OCI-LY1 (cell line): ENCODE results near the gene ACTRT2.

Source experiments
- H2AFZ ChIP-seq: fragments of 200-600 bp; sonication (generic), shearing (Covaris generic); 2 replicates; pipeline ENCODE4 v1.6.0; 2014; ENCODE audit warnings: antibody characterized with exemption, mild to moderate bottlenecking, low read length
- H3F3A ChIP-seq: fragments of 200-600 bp; sonication (generic), shearing (Covaris generic); 2 replicates; pipeline ENCODE4 v1.6.0; 2014; ENCODE audit warnings: mild to moderate bottlenecking, antibody characterized with exemption, low read length, moderate library complexity; ENCODE audit not compliant: insufficient read depth
- H3K27ac ChIP-seq: fragments of 200-600 bp; sonication (generic); 2 replicates; pipeline ENCODE4 v1.5.1; 2014; ENCODE audit warnings: low read length, mixed run types, mild to moderate bottlenecking, low read depth; ENCODE audit not compliant: poor library complexity, severe bottlenecking
- H3K27me3 ChIP-seq: fragments of 200-600 bp; sonication (generic); 2 replicates; pipeline ENCODE4 v1.6.0; 2014; ENCODE audit warnings: antibody characterized with exemption, mild to moderate bottlenecking, low read length, moderate library complexity; ENCODE audit not compliant: insufficient read depth
- H3K36me3 ChIP-seq: fragments of 200-600 bp; sonication (generic); 2 replicates; pipeline ENCODE4 v1.6.1; 2014; ENCODE audit warnings: mild to moderate bottlenecking, antibody characterized with exemption, low read length, moderate library complexity, mixed read lengths; ENCODE audit not compliant: insufficient read depth
- H3K4me1 ChIP-seq: fragments of 200-600 bp; sonication (generic); 2 replicates; pipeline ENCODE4 v1.5.1; 2014; ENCODE audit warnings: mild to moderate bottlenecking, low read length, moderate library complexity; ENCODE audit not compliant: insufficient read depth, severe bottlenecking
- H3K4me2 ChIP-seq: fragments of 200-600 bp; sonication (generic), shearing (Covaris generic); 2 replicates; pipeline ENCODE4 v1.6.1; 2014; ENCODE audit warnings: low read length
- H3K4me3 ChIP-seq: fragments of 200-600 bp; sonication (generic); 2 replicates; pipeline ENCODE4 v1.5.1; 2014; ENCODE audit warnings: low read length, low read depth, mild to moderate bottlenecking, mixed read lengths; ENCODE audit not compliant: poor library complexity, severe bottlenecking
- H3K79me2 ChIP-seq: fragments of 200-600 bp; shearing (Covaris generic); 2 replicates; pipeline ENCODE4 v1.6.1; 2016; ENCODE audit warnings: mixed run types, low read length, mixed read lengths; ENCODE audit not compliant: insufficient read depth
- H3K9ac ChIP-seq: fragments of 200-600 bp; sonication (generic), shearing (Covaris generic); 2 replicates; pipeline ENCODE4 v1.6.1; 2014; ENCODE audit warnings: mild to moderate bottlenecking, low read length, mixed read lengths
- H3K9me2 ChIP-seq: fragments of 200-600 bp; sonication (generic), shearing (Covaris generic); 2 replicates; pipeline ENCODE4 v1.6.1; 2014; ENCODE audit warnings: low read depth, mild to moderate bottlenecking, low read length, mixed read lengths
- H3K9me3 ChIP-seq: fragments of 200-600 bp; shearing (Covaris generic); 2 replicates; pipeline ENCODE4 v1.6.1; 2014; ENCODE audit warnings: low read length, mixed read lengths
- H4K20me1 ChIP-seq: fragments of 200-600 bp; sonication (generic), shearing (Covaris generic); 2 replicates; pipeline ENCODE4 v1.6.0; 2016; ENCODE audit warnings: mild to moderate bottlenecking, low read length; ENCODE audit not compliant: insufficient read depth
- EZH2 ChIP-seq: fragments of 200-600 bp; sonication (generic), shearing (Covaris generic); IDR thresholded peaks from 2 replicates; pipeline ENCODE4 v1.8.0; 2017; ENCODE audit warnings: borderline replicate concordance, mixed run types, mild to moderate bottlenecking, antibody characterized with exemption, low read length, moderate library complexity, mixed read lengths
- TF ChIP-seq, protein P1 (sequence below): fragments of 200-600 bp; sonication (generic), shearing (Covaris generic); IDR thresholded peaks from 2 replicates; pipeline ENCODE4 v1.5.1; 2017; ENCODE audit warnings: mild to moderate bottlenecking, antibody characterized with exemption, low read length, moderate library complexity, mixed read lengths

ACTRT2 gene

DNA sequence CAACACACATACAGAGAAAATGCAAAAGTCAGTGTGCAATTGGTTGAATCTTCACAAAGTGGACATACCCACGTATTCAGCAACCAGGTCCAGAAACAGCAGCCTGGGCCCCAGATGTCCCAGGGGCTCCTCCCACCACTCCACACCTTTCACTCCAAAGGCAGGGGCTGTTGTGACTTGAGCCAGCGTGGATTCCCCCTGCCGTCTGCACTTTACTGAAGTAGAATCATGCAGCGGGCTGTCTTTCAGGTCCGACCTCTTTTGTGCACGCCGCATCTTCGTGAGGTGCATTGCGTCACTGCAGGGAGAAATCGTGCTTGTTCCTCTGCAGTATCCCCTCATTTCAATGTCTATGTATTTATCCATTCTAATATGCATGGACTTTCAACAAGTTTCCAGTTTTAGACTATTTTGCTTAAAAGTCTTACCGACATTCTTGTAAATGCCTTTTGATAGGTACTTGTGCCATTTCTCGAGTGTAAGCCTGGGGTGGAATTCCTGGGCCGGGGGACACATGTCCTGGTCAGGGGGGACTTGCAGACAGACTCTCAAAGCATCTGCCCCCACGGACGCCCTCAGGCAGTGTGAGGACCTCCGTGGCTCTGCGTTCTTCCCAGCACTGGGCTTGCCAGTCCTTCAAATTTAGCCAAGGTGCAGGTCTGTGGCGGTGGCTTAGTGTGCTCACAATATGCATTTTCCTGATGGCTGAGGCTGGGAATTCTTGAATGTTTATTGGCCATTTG lies 29.3 kb upstream of the ACTRT2 start:
- Histone ChIP-seq H3K4me3 (no peak overlapping the region), H3K36me3 (no peaks in the 10 kb centered on the region), H3K4me1 (no peaks in the 10 kb centered on the region), H3K79me2 (no peaks in the 10 kb centered on the region), H2AFZ (no peak overlapping the region), H3K9me2 (no peaks in the 10 kb centered on the region), H3K4me2 (no peak overlapping the region), H3K27me3 (no peaks in the 10 kb centered on the region), H3K27ac (no peak overlapping the region), H3K9ac (no peak overlapping the region), H3K9me3 (peaks cover 6% of the 10 kb centered on the region), H3F3A (no peaks in the 10 kb centered on the region), H4K20me1 (no peaks in the 10 kb centered on the region)
- TF ChIP-seq, protein P1, sequence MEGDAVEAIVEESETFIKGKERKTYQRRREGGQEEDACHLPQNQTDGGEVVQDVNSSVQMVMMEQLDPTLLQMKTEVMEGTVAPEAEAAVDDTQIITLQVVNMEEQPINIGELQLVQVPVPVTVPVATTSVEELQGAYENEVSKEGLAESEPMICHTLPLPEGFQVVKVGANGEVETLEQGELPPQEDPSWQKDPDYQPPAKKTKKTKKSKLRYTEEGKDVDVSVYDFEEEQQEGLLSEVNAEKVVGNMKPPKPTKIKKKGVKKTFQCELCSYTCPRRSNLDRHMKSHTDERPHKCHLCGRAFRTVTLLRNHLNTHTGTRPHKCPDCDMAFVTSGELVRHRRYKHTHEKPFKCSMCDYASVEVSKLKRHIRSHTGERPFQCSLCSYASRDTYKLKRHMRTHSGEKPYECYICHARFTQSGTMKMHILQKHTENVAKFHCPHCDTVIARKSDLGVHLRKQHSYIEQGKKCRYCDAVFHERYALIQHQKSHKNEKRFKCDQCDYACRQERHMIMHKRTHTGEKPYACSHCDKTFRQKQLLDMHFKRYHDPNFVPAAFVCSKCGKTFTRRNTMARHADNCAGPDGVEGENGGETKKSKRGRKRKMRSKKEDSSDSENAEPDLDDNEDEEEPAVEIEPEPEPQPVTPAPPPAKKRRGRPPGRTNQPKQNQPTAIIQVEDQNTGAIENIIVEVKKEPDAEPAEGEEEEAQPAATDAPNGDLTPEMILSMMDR = no peak
- TF ChIP-seq EZH2 = no peak

DNA sequence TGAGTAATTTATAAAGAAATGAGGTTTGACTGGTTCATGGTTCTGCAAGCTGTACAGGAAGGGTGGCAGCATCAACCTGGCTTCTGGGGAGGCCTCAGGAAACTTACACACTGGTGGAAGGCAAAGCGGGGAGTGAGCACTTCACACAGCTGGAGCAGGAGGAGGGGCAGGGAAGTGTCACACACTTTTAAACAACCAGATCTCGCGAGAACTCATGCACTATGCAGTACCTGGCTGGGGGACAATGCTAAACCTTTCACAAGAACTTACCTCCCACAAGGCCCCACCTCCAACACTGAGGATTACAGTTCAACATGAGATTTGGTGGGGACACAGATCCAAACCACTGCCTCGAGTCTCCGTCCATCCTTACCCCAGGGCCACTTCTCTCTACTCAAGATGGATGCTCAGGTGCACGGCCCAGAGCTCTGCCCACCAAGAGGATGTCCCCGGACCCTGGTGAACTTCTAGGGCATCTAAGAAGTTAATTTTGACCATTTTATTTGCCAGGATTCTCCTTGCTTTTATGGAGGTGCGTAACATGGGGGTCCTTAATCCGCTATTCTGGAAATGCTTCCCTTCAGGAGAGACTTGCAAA lies 22.7 kb upstream of the ACTRT2 start:
- Histone ChIP-seq H3K4me3 (no peak overlapping the region), H3K9me2 (no peaks in the 10 kb centered on the region), H3K27me3 (no peaks in the 10 kb centered on the region; the same call in 1 of the 2 replicates), H3K4me1 (no peaks in the 10 kb centered on the region), H3K79me2 (no peaks in the 10 kb centered on the region), H2AFZ (no peak overlapping the region), H3K9me3 (peaks cover 6% of the 10 kb centered on the region), H4K20me1 (no peaks in the 10 kb centered on the region), H3K36me3 (no peaks in the 10 kb centered on the region), H3K9ac (no peak overlapping the region), H3K4me2 (no peak overlapping the region), H3K27ac (no peak overlapping the region), H3F3A (no peaks in the 10 kb centered on the region)
- TF ChIP-seq, protein P1 = no peak
- no peak for TF ChIP-seq EZH2

DNA sequence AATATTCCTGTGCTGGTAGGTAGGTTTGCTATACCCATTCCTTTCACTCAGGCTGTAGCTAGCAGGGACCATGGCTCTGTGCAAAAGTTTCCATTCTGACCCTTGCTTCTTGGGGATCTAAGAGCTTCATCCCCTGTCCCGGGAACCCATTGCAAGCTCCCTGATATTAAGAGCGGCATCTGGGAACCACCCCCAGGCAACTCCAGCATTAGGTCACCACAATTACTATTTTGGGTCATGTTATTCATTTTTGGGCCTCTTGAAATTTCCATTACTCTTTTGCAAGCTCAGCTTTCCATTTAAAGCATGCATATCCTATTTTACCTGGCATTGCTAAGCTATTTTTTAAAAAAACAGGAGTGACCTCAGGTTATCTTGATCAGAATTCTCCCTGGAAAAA lies 22.1 kb upstream of the ACTRT2 start:
- Histone ChIP-seq H3K27me3 (no peaks in the 10 kb centered on the region; the same call in 1 of the 2 replicates), H3K9me3 (peaks cover 6% of the 10 kb centered on the region)
- no peak for TF ChIP-seq EZH2
- TF ChIP-seq, protein P1 = no peak

More for the DNA sequence above, 22.1 kb upstream of the ACTRT2 start:
- Histone ChIP-seq H3F3A (no peaks in the 10 kb centered on the region), H3K9ac (no peak overlapping the region), H2AFZ (no peak overlapping the region), H3K36me3 (no peaks in the 10 kb centered on the region), H3K27ac (no peak overlapping the region), H3K79me2 (no peaks in the 10 kb centered on the region), H4K20me1 (no peaks in the 10 kb centered on the region), H3K4me2 (no peak overlapping the region), H3K4me3 (no peak overlapping the region), H3K9me2 (no peaks in the 10 kb centered on the region), H3K4me1 (no peaks in the 10 kb centered on the region)
